Esophagus muscularis mucosa (tissue), 4 donors: ENCODE data around the gene PDCD4.

ENCODE experiments used
- CTCF ChIP-seq, 3 experiments: fragments of 200-600 bp in 2 of 3; fragments of 450-650 bp in 1 of 3; sonication (generic) in 2 of 3; IDR thresholded peaks; one replicate each; pipeline ENCODE4 v1.5.1; 2017 to 2019; ENCODE audit warnings: antibody characterized with exemption in 3 of 3, mild to moderate bottlenecking in 2 of 3, moderate library complexity in 1 of 3
- EP300 ChIP-seq: sonication (generic); formaldehyde crosslinking; IDR thresholded peaks from one replicate; pipeline ENCODE4 v1.6.1; 2017; ENCODE audit warnings: antibody characterized with exemption
- POLR2A ChIP-seq: fragments of 450-650 bp; IDR thresholded peaks from one replicate; pipeline ENCODE4 v1.6.1; 2017; ENCODE audit warnings: antibody characterized with exemption, moderate library complexity, mild to moderate bottlenecking, low read depth

- TF ChIP-seq CTCF (IDR thresholded peaks at IDR 0.05) (no peak), EP300 (no peak), POLR2A (no peak)
Measured at GRCh38 chr10:110861930-110862649, 9.6 kb upstream of the PDCD4 start.
